KMS-11 (cell line): ENCODE measurements around the gene MYO16.
A peak's percentile ranks its signal among the peaks of the same experiment; 100 is the strongest.

ENCODE experiments used
- H2AFZ ChIP-seq: fragments of 200-600 bp; sonication (generic); 2 replicates; pipeline ENCODE4 v1.6.1; 2016; ENCODE audit warnings: antibody characterized with exemption, mixed run types, low read depth
- H3K27ac ChIP-seq: fragments of 200-600 bp; sonication (generic); 2 replicates; pipeline ENCODE4 v1.6.1; 2016; ENCODE audit warnings: mild to moderate bottlenecking, mixed run types
- H3K27me3 ChIP-seq: fragments of 200-600 bp; sonication (generic); 2 replicates; pipeline ENCODE4 v1.6.1; 2017; ENCODE audit warnings: mild to moderate bottlenecking, low read depth, mixed run types, moderate library complexity; ENCODE audit not compliant: insufficient read depth
- H3K36me3 ChIP-seq: fragments of 200-600 bp; sonication (generic); 2 replicates; pipeline ENCODE4 v1.6.1; 2017; ENCODE audit warnings: mild to moderate bottlenecking, mixed run types; ENCODE audit not compliant: insufficient read depth
- H3K4me1 ChIP-seq: fragments of 200-600 bp; sonication (generic); 2 replicates; pipeline ENCODE4 v1.6.1; 2016; ENCODE audit warnings: mild to moderate bottlenecking, low read depth, mixed run types; ENCODE audit not compliant: poor library complexity, severe bottlenecking
- H3K4me2 ChIP-seq: fragments of 200-600 bp; sonication (generic); 2 replicates; pipeline ENCODE4 v1.7.0; 2016; ENCODE audit warnings: mild to moderate bottlenecking, mixed run types
- H3K4me3 ChIP-seq: fragments of 200-600 bp; sonication (generic); IDR thresholded peaks from 2 replicates; pipeline ENCODE4 v1.6.1; 2017; ENCODE audit warnings: low read depth, low read length, mixed read lengths; ENCODE audit not compliant: insufficient read depth
- H3K79me2 ChIP-seq: fragments of 200-600 bp; sonication (generic); 2 replicates; pipeline ENCODE4 v1.6.1; 2016; ENCODE audit warnings: low read depth, mixed run types; ENCODE audit not compliant: insufficient read depth
- H3K9ac ChIP-seq: fragments of 200-600 bp; sonication (generic); 2 replicates; pipeline ENCODE4 v1.6.1; 2016; ENCODE audit warnings: mild to moderate bottlenecking, mixed run types
- H4K20me1 ChIP-seq: fragments of 200-600 bp; sonication (generic); 2 replicates; pipeline ENCODE4 v1.6.1; 2016; ENCODE audit warnings: mild to moderate bottlenecking, mixed run types; ENCODE audit not compliant: insufficient read depth
- TF ChIP-seq, protein P1 (sequence below): fragments of 200-600 bp; sonication (generic); conservative IDR thresholded peaks from 2 replicates; pipeline ENCODE4 v1.6.1; 2017; ENCODE audit warnings: low read depth, mild to moderate bottlenecking, antibody characterized with exemption, low read length, moderate library complexity, mixed read lengths

MYO16 gene

DNA sequence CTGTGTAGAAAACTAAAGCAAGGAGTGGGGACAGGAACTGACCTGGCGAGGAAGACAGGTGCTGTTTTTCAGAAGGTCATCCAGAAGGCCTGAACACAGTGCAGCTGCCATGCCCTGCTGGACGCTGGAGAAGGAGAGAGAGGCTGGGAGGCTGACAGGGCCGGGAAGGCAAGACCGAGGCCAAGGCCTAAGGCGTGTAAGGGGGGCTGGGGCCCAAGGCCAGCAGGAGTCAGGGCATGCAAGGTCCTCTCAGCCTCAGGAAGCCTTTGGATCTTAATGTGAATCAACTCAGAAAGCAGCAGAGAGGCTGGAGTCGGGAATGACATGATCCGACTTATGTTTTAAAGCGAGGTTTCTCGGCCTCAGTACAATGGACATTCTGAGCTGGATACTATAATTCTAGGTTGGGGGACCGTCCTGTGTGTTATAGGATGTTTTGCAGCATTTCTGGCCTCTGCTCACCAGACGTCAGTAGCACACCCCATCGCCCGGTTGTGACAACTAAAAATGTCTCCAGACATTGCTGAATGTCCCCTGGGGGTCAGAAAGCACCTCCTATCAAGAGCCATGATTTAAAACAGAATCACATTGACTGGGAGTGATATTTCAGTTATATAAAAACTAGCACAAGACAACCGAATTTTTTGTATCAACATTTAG, 530.4 kb downstream of the MYO16 start:
- no peak overlapping the region for H3K27ac ChIP-seq

DNA sequence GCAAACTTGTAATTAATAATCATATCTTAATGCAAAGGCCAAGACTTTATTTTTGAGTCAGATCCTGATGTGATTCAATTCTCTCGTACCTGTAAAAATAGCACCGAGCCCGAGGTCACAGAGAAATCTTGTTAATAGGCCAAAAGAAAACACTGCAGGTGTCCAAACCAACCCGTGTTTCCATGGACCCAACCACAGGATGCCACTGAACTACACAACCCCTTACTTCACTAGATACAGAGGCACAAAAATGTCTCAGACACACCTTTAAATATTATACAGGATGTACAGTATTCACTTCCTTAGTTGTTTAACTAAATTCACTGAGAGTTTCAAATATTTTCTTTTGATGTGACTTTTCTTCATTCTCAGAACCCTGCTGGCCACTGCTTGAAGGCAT, 530.9 kb downstream of the MYO16 start:
- Histone ChIP-seq H3K27ac (no peak overlapping the region), H3K9ac (no peak overlapping the region), H2AFZ (no peak overlapping the region), H3K36me3 (no peaks in the 10 kb centered on the region), H3K27me3 (peaks cover 4% of the 10 kb centered on the region; the same call in 1 of the 2 replicates), H3K4me1 (peaks cover 29% of the 10 kb centered on the region), H3K4me2 (no peak overlapping the region), H3K79me2 (no peaks in the 10 kb centered on the region), H4K20me1 (no peaks in the 10 kb centered on the region), H3K4me3 (no peak overlapping the region)
- TF ChIP-seq, protein P1, sequence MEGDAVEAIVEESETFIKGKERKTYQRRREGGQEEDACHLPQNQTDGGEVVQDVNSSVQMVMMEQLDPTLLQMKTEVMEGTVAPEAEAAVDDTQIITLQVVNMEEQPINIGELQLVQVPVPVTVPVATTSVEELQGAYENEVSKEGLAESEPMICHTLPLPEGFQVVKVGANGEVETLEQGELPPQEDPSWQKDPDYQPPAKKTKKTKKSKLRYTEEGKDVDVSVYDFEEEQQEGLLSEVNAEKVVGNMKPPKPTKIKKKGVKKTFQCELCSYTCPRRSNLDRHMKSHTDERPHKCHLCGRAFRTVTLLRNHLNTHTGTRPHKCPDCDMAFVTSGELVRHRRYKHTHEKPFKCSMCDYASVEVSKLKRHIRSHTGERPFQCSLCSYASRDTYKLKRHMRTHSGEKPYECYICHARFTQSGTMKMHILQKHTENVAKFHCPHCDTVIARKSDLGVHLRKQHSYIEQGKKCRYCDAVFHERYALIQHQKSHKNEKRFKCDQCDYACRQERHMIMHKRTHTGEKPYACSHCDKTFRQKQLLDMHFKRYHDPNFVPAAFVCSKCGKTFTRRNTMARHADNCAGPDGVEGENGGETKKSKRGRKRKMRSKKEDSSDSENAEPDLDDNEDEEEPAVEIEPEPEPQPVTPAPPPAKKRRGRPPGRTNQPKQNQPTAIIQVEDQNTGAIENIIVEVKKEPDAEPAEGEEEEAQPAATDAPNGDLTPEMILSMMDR, result no peak

More for the DNA sequence above, 530.4 kb downstream of the MYO16 start:
- no peaks in the 10 kb centered on the region for H4K20me1 ChIP-seq
- no peak overlapping the region for H3K4me2 ChIP-seq
- H3K27me3 ChIP-seq, result peaks cover 4% of the 10 kb centered on the region; the same call in 1 of the 2 replicates
- H3K36me3 ChIP-seq, result no peaks in the 10 kb centered on the region
- H3K4me3 ChIP-seq, result no peak overlapping the region
- TF ChIP-seq, protein P1, result no peak
- no peaks in the 10 kb centered on the region for H3K79me2 ChIP-seq
- H3K4me1 ChIP-seq, result peaks cover 29% of the 10 kb centered on the region
- H3K9ac ChIP-seq, result no peak overlapping the region
- no peak overlapping the region for H2AFZ ChIP-seq

DNA sequence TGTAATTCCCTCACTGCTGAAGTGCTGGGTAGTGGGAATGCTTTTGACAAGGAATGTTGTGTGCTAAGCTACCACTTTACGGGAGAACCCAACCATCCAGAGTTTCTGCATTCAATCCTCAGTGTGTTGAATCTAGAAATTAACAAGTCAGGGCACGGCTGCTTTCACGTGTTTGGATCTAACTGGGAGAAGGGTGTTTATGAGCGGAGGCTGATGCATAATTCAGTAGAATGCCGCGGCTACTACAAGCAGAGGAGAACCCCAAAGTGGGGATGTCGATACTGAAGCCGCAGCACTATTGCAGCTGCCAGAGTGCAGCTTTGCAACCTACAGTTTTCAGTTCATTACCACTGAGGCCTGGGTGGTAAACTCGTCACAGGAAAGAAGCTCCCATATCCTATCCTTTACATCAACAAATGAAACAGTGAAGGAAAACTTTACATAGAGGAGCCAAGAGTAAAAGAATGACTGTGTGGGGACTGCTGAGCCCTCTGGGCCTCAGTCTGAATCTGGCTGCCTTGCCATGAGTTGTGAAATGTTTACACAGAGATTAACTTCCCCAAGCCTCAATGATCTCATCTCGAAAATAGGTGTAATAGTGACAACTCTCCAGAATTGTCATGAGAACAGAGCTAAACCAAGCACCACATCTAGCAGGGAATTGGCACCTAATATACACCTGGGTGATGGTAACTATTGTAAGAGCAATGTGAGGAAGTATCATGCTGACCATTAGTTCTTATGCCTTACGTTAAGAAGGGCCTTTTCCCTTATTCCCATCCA, 531.7 kb downstream of the MYO16 start:
- H2AFZ ChIP-seq, result no peak overlapping the region
- no peak overlapping the region for H3K4me2 ChIP-seq

DNA sequence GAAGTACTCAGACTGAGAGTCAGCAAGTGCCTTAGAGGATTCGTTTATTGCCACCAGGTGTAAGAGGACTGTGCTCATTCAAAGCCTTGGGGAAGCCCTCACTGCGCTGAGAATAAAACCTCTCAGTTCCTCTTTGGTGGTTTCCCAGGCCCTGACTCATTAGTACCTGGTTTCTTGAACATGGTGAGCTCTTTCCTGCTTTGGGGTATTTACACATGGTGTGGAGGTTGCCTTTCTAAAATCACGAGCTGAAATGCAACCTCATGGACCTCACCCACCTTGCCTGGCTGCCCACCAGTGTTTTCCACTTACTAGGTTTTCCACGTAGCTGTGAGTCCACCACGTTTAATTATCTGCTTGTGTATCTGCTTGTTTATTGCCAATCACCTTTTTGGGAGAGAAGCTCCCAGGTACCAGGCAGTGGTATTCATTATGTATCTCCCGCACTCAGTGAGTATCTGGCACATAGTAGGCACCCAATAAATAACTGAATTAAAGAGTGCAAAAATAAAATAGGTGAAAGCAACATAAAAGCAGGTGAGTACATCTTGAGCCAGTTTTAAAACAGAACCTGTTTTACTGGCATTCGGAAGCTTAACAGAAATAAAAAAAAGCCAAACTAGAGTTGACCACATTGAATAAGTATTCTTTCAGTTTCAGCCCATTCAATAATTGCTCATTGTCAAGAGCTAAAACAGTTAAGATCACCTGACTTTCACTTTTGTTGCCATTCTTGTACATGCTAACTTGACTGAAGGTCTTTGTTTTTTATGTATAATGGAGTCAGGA, 533.0 kb downstream of the MYO16 start:
- Histone ChIP-seq H3K36me3 (no peaks in the 10 kb centered on the region), H3K9ac (no peak overlapping the region), H3K4me3 (no peak overlapping the region), H4K20me1 (no peaks in the 10 kb centered on the region), H3K4me1 (peaks cover 29% of the 10 kb centered on the region), H3K79me2 (no peaks in the 10 kb centered on the region), H3K27ac (peak overlapping the region; percentile 58; the same call in 1 of the 2 replicates), H2AFZ (no peak overlapping the region), H3K4me2 (peak overlapping the region; percentile 89), H3K27me3 (peaks cover 4% of the 10 kb centered on the region; the same call in 1 of the 2 replicates)
- TF ChIP-seq, protein P1, result no peak

More for the DNA sequence above, 531.7 kb downstream of the MYO16 start:
- Histone ChIP-seq H4K20me1 (no peaks in the 10 kb centered on the region), H3K4me1 (peaks cover 29% of the 10 kb centered on the region), H3K27ac (no peak overlapping the region), H3K4me3 (no peak overlapping the region), H3K36me3 (no peaks in the 10 kb centered on the region), H3K27me3 (peaks cover 4% of the 10 kb centered on the region; the same call in 1 of the 2 replicates), H3K79me2 (no peaks in the 10 kb centered on the region), H3K9ac (no peak overlapping the region)
- TF ChIP-seq, protein P1, result no peak
